Astrocyte (in vitro differentiated cells and primary cell): ENCODE data around the gene UBE3C. TPM values are rescaled to one million over a fixed set of nuclear protein-coding genes. Genes with fewer than 3 reads are reported as not detected.

Source experiments
- DNase-seq: peaks from one replicate; pipeline ENCODE4 v3.0.0-alpha.2; 2010; ENCODE audit warnings: low read depth
- FAIRE-seq: peaks from 2 replicates; lab custom pipeline; 2011; peaks lifted over from hg19 to GRCh38; lab: Jason Lieb, UNC
- H2AFZ ChIP-seq: 2 replicates; pipeline ENCODE4 v1.6.0; 2012; ENCODE audit warnings: low read depth, low read length, inconsistent platforms
- H3K27ac ChIP-seq: 2 replicates; pipeline ENCODE4 v1.5.1; 2011; ENCODE audit warnings: low read depth, low read length, inconsistent platforms
- H3K27me3 ChIP-seq: 2 replicates; pipeline ENCODE4 v1.6.0; 2011; ENCODE audit warnings: low read length, inconsistent platforms; ENCODE audit not compliant: insufficient read depth
- H3K36me3 ChIP-seq: 2 replicates; pipeline ENCODE4 v1.5.1; 2011; ENCODE audit warnings: low read length, inconsistent platforms; ENCODE audit not compliant: insufficient read depth
- H3K4me1 ChIP-seq: 2 replicates; pipeline ENCODE4 v1.5.1; 2011; ENCODE audit warnings: low read length, inconsistent platforms; ENCODE audit not compliant: insufficient read depth
- H3K4me2 ChIP-seq: 2 replicates; pipeline ENCODE4 v1.6.0; 2012; ENCODE audit warnings: low read length, inconsistent platforms
- H3K4me3 ChIP-seq: 2 replicates; pipeline ENCODE4 v1.5.1; 2011; ENCODE audit warnings: low read depth, mild to moderate bottlenecking, low read length, inconsistent platforms; ENCODE audit not compliant: insufficient read depth
- H3K79me2 ChIP-seq: 2 replicates; pipeline ENCODE4 v1.6.0; 2012; ENCODE audit warnings: mild to moderate bottlenecking, low read length, inconsistent platforms; ENCODE audit not compliant: insufficient read depth
- H3K9ac ChIP-seq: 2 replicates; pipeline ENCODE4 v1.6.0; 2012; ENCODE audit warnings: mild to moderate bottlenecking, low read length, inconsistent platforms
- H3K9me3 ChIP-seq: 2 replicates; pipeline ENCODE4 v1.5.1; 2012; ENCODE audit warnings: low read depth, mild to moderate bottlenecking, low read length, inconsistent platforms; ENCODE audit not compliant: insufficient read depth
- H4K20me1 ChIP-seq: 2 replicates; pipeline ENCODE4 v1.6.0; 2012; ENCODE audit warnings: low read length, inconsistent platforms; ENCODE audit not compliant: insufficient read depth
- H3K27ac Mint-ChIP-seq: one replicate; pipeline ENCODE4 v1.8.0; 2021; ENCODE audit warnings: mild to moderate bottlenecking, mixed read lengths; ENCODE audit not compliant: unreplicated experiment
- H3K27me3 Mint-ChIP-seq: one replicate; pipeline ENCODE4 v1.8.0; 2021; ENCODE audit warnings: low read depth, mixed read lengths; ENCODE audit not compliant: unreplicated experiment
- H3K36me3 Mint-ChIP-seq: one replicate; pipeline ENCODE4 v1.8.0; 2021; ENCODE audit warnings: low read depth, mixed read lengths; ENCODE audit not compliant: unreplicated experiment
- H3K4me1 Mint-ChIP-seq: one replicate; pipeline ENCODE4 v1.8.0; 2021; ENCODE audit warnings: low read depth, mixed read lengths; ENCODE audit not compliant: unreplicated experiment
- H3K4me3 Mint-ChIP-seq: one replicate; pipeline ENCODE4 v1.8.0; 2021; ENCODE audit warnings: mild to moderate bottlenecking, moderate library complexity, mixed read lengths; ENCODE audit not compliant: unreplicated experiment
- H3K9me3 Mint-ChIP-seq: one replicate; pipeline ENCODE4 v1.8.0; 2021; ENCODE audit warnings: mild to moderate bottlenecking, mixed read lengths; ENCODE audit not compliant: unreplicated experiment
- EZH2 ChIP-seq: IDR thresholded peaks from 2 replicates; pipeline ENCODE4 v1.6.1; 2012; ENCODE audit warnings: mild to moderate bottlenecking, low read length, inconsistent platforms; ENCODE audit not compliant: insufficient read depth
- total RNA-seq: library from RNA; stranded (reverse); gene quantifications from 2 replicates; pipeline ENCODE4 v1.2.1, GENCODE V29; 2021
- TF ChIP-seq, protein P1 (sequence below): IDR thresholded peaks from 2 replicates; pipeline ENCODE4 v1.5.1; 2011; ENCODE audit warnings: low read depth, mild to moderate bottlenecking, inconsistent platforms, low read length, moderate library complexity; ENCODE audit not compliant: insufficient read depth

UBE3C gene
- total RNA-seq, 1 donor from 2014 or later: 76.9 TPM

DNA sequence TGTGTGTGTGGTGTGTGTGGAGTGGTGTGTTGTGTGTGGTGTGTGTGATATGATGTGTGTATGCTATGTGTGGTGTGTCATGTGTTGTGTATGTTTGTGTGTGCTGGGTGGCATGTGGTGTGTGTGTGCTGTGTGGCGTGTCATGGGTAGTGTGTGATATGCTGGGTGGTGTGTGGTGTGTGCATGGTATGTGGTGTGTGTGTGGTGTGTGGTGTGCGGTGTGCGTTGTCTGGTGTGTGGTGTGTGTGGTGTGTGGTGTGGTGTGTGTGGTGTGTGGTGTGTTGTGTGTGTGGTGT, 160.5 kb downstream of the UBE3C start:
- Histone ChIP-seq H3K9ac (no peak overlapping the region), H3K4me2 (no peak overlapping the region), H4K20me1 (no peaks in the 10 kb centered on the region), H3K4me3 (no peak overlapping the region), H3K9me3 (peaks cover 2% of the 10 kb centered on the region), H3K4me1 (no peaks in the 10 kb centered on the region), H3K79me2 (no peaks in the 10 kb centered on the region), H3K27me3 (no peaks in the 10 kb centered on the region), H3K36me3 (no peaks in the 10 kb centered on the region), H2AFZ (peak overlapping the region; percentile 18), H3K27ac (no peak overlapping the region)
- Mint-ChIP-seq H3K4me3 (no peak overlapping the region), H3K9me3 (peaks cover 3% of the 10 kb centered on the region), H3K27ac (no peak overlapping the region), H3K4me1 (peaks cover 4% of the 10 kb centered on the region), H3K27me3 (peaks cover 2% of the 10 kb centered on the region), H3K36me3 (peaks cover 3% of the 10 kb centered on the region)
- TF ChIP-seq, protein P1, sequence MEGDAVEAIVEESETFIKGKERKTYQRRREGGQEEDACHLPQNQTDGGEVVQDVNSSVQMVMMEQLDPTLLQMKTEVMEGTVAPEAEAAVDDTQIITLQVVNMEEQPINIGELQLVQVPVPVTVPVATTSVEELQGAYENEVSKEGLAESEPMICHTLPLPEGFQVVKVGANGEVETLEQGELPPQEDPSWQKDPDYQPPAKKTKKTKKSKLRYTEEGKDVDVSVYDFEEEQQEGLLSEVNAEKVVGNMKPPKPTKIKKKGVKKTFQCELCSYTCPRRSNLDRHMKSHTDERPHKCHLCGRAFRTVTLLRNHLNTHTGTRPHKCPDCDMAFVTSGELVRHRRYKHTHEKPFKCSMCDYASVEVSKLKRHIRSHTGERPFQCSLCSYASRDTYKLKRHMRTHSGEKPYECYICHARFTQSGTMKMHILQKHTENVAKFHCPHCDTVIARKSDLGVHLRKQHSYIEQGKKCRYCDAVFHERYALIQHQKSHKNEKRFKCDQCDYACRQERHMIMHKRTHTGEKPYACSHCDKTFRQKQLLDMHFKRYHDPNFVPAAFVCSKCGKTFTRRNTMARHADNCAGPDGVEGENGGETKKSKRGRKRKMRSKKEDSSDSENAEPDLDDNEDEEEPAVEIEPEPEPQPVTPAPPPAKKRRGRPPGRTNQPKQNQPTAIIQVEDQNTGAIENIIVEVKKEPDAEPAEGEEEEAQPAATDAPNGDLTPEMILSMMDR: no peak
- TF ChIP-seq EZH2: no peak
- no peak for DNase-seq
- no peak for FAIRE-seq

DNA sequence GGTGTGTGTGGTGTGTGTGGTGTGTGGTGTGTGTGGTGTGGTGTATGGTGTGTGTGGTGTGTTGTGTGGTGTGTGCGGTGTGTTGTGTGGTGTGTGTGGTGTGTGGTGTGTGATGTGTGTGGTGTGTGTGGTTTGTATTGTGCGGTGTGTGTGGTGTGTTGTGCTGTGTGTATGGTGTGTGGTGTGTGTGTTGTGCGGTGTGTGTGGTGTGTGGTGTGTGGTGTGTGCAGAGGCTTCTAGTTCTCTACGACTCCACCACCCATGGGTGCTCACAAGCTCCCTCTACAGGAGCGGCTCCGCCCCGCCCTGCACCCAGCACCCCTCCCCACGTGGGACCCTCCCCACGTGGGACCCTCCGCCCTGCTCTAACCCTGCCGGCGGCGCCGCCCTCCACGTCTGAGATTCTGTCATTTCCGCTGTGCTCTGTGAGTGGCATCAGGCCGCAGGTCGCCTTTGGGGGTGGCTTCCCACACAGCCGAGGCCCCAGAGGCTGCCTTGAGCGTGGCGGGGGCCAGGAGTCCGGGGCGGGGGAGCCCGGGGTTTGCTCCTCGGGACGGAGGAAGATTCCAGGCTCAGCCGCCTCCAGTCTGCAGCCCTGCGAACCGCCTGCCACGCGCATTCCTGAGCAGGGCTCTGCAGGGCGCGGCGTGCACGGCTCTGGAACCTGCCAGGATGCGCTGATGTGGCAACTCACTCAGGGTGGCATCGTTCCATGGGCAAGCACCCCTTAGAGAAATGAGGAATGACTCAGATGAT, 161.1 kb downstream of the UBE3C start:
- H3K27me3 Mint-ChIP-seq: peaks cover 2% of the 10 kb centered on the region
- H3K9me3 Mint-ChIP-seq: peaks cover 3% of the 10 kb centered on the region
- H3K4me1 Mint-ChIP-seq: peaks cover 4% of the 10 kb centered on the region
- no peaks in the 10 kb centered on the region for H3K27me3 ChIP-seq
- no peak for FAIRE-seq
- H3K36me3 Mint-ChIP-seq: peaks cover 3% of the 10 kb centered on the region
- peaks cover 2% of the 10 kb centered on the region for H3K9me3 ChIP-seq
- no peak overlapping the region for H3K4me2 ChIP-seq
- H3K79me2 ChIP-seq: no peaks in the 10 kb centered on the region
- no peak for DNase-seq
- no peak overlapping the region for H3K9ac ChIP-seq
- H4K20me1 ChIP-seq: no peaks in the 10 kb centered on the region
- TF ChIP-seq EZH2: no peak
- TF ChIP-seq, protein P1: no peak
- peak overlapping the region; percentile 47 for H2AFZ ChIP-seq
- H3K27ac ChIP-seq: no peak overlapping the region
- no peak overlapping the region for H3K4me3 Mint-ChIP-seq
- H3K4me3 ChIP-seq: no peak overlapping the region
- no peaks in the 10 kb centered on the region for H3K4me1 ChIP-seq
- no peak overlapping the region for H3K27ac Mint-ChIP-seq
- no peaks in the 10 kb centered on the region for H3K36me3 ChIP-seq

DNA sequence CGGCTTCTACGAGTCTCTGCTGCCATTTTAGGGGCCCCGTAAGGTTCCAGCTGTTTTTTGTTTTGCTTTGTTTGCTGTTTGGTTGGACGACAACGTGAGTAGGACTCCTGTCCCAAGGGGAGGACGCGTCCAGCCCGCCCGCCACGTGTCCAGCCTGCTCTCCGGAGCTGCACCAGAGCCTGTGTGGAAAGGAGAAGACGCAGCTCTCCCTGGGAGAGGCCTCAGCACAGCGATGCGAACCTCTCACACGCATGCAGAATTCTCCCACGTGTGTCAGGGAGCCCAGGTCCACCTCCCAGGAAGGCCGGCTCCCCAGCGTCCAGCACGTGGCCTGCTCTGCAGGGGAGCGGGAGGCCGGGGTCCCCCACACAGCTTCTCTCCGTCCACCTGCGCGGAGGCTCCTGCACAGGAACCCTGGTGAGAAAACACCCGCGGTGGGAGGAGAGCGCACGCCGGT, 161.7 kb downstream of the UBE3C start:
- no peak for DNase-seq
- Histone ChIP-seq H3K4me3 (no peak overlapping the region), H3K9me3 (peaks cover 2% of the 10 kb centered on the region), H3K27ac (no peak overlapping the region), H3K4me2 (no peak overlapping the region), H2AFZ (peak overlapping the region; percentile 47), H3K9ac (no peak overlapping the region), H3K27me3 (no peaks in the 10 kb centered on the region), H3K36me3 (no peaks in the 10 kb centered on the region), H3K79me2 (no peaks in the 10 kb centered on the region), H3K4me1 (no peaks in the 10 kb centered on the region), H4K20me1 (no peaks in the 10 kb centered on the region)
- Mint-ChIP-seq H3K9me3 (peaks cover 3% of the 10 kb centered on the region), H3K36me3 (peaks cover 3% of the 10 kb centered on the region), H3K4me1 (peaks cover 4% of the 10 kb centered on the region), H3K27me3 (peaks cover 2% of the 10 kb centered on the region), H3K4me3 (no peak overlapping the region), H3K27ac (no peak overlapping the region)
- TF ChIP-seq, protein P1: no peak
- no peak for TF ChIP-seq EZH2
- FAIRE-seq: no peak
